Measurements from ENCODE around the gene PARD6B. TPM values are rescaled to one million over a fixed set of nuclear protein-coding genes. Genes with fewer than 3 reads are reported as not detected.
"Not testable (repeated sequence)": the region's sequence is repeated elsewhere in the genome, so short reads cannot be mapped to it uniquely, and the experiment has no call there.

PARD6B gene
- total RNA-seq, 1 experiment from 2014 or later: 29.6 TPM

DNA sequence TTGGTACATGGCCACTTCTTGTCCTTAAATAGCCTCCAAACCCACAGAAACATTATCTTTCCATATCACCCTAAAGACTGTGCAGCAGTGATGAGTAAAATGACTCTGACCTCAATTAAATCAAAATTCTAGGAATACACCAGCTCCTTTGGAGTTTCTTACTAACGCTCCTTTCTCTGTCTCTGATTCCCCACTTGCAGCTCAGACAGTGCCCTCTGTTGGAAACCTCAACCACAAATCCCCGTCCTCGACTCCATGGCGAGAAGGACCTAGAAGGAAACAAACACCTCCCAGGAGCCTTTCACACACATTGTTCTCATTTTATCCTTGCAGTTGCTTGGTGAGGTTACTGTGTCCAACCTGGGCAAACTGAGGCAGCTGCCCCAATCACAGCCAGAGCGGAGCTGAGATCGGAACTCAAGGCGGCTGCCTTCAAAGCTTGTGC, 17.7 kb upstream of the PARD6B start:
- Mint-ChIP-seq H3K4me3 (no peak overlapping the region), H3K27me3 (ENCODE audit: low read depth) (no peaks in the 10 kb centered on the region; the same call in none of the 2 replicates), H3K4me1 (peaks cover 37% of the 10 kb centered on the region), H3K36me3 (no peaks in the 10 kb centered on the region), H3K9me3 (no peaks in the 10 kb centered on the region), H3K27ac (peak overlapping the region; percentile 55; the same call in 1 of the 2 replicates)
- peak; percentile 73 for ATAC-seq
- TF ChIP-seq ZNF232 (CRISPR knock-in tag; IDR thresholded peaks at IDR 0.05) (no peak), JAZF1 (CRISPR knock-in tag; IDR thresholded peaks at IDR 0.05) (no peak), ZBTB21 (CRISPR knock-in tag; IDR thresholded peaks at IDR 0.05; ENCODE audit: borderline replicate concordance) (no peak), ZNF671 (CRISPR knock-in tag; IDR thresholded peaks at IDR 0.05) (no peak), RORB (CRISPR knock-in tag; IDR thresholded peaks at IDR 0.05) (no peak), OVOL2 (CRISPR knock-in tag; IDR thresholded peaks at IDR 0.05; ENCODE audit: borderline replicate concordance) (no peak), FOXP1 (CRISPR knock-in tag; IDR thresholded peaks at IDR 0.05; ENCODE audit: borderline replicate concordance) (no peak), NR2C2 (CRISPR knock-in tag; IDR thresholded peaks at IDR 0.05) (no peak), HMGA2 (CRISPR knock-in tag; IDR thresholded peaks at IDR 0.05) (no peak), TEAD4 (CRISPR knock-in tag; IDR thresholded peaks at IDR 0.05) (no peak), FOXJ3 (CRISPR knock-in tag; IDR thresholded peaks at IDR 0.05; ENCODE audit: borderline replicate concordance) (no peak)
- TF ChIP-seq, protein P1, sequence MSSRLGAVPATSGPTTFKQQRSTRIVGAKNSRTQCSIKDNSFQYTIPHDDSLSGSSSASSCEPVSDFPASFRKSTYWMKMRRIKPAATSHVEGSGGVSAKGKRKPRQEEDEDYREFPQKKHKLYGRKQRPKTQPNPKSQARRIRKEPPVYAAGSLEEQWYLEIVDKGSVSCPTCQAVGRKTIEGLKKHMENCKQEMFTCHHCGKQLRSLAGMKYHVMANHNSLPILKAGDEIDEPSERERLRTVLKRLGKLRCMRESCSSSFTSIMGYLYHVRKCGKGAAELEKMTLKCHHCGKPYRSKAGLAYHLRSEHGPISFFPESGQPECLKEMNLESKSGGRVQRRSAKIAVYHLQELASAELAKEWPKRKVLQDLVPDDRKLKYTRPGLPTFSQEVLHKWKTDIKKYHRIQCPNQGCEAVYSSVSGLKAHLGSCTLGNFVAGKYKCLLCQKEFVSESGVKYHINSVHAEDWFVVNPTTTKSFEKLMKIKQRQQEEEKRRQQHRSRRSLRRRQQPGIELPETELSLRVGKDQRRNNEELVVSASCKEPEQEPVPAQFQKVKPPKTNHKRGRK (CRISPR knock-in tag; IDR thresholded peaks at IDR 0.05; ENCODE audit: borderline replicate concordance): no peak
- TF ChIP-seq, protein P2, sequence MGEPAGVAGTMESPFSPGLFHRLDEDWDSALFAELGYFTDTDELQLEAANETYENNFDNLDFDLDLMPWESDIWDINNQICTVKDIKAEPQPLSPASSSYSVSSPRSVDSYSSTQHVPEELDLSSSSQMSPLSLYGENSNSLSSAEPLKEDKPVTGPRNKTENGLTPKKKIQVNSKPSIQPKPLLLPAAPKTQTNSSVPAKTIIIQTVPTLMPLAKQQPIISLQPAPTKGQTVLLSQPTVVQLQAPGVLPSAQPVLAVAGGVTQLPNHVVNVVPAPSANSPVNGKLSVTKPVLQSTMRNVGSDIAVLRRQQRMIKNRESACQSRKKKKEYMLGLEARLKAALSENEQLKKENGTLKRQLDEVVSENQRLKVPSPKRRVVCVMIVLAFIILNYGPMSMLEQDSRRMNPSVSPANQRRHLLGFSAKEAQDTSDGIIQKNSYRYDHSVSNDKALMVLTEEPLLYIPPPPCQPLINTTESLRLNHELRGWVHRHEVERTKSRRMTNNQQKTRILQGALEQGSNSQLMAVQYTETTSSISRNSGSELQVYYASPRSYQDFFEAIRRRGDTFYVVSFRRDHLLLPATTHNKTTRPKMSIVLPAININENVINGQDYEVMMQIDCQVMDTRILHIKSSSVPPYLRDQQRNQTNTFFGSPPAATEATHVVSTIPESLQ (CRISPR knock-in tag; IDR thresholded peaks at IDR 0.05): no peak
- TF ChIP-seq, protein P3, sequence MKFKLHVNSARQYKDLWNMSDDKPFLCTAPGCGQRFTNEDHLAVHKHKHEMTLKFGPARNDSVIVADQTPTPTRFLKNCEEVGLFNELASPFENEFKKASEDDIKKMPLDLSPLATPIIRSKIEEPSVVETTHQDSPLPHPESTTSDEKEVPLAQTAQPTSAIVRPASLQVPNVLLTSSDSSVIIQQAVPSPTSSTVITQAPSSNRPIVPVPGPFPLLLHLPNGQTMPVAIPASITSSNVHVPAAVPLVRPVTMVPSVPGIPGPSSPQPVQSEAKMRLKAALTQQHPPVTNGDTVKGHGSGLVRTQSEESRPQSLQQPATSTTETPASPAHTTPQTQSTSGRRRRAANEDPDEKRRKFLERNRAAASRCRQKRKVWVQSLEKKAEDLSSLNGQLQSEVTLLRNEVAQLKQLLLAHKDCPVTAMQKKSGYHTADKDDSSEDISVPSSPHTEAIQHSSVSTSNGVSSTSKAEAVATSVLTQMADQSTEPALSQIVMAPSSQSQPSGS (CRISPR knock-in tag; IDR thresholded peaks at IDR 0.05; ENCODE audit: borderline replicate concordance, low read depth): no peak
- TF ChIP-seq, protein P4, sequence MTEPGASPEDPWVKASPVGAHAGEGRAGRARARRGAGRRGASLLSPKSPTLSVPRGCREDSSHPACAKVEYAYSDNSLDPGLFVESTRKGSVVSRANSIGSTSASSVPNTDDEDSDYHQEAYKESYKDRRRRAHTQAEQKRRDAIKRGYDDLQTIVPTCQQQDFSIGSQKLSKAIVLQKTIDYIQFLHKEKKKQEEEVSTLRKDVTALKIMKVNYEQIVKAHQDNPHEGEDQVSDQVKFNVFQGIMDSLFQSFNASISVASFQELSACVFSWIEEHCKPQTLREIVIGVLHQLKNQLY (CRISPR knock-in tag; IDR thresholded peaks at IDR 0.05): no peak
- TF ChIP-seq, protein P5, sequence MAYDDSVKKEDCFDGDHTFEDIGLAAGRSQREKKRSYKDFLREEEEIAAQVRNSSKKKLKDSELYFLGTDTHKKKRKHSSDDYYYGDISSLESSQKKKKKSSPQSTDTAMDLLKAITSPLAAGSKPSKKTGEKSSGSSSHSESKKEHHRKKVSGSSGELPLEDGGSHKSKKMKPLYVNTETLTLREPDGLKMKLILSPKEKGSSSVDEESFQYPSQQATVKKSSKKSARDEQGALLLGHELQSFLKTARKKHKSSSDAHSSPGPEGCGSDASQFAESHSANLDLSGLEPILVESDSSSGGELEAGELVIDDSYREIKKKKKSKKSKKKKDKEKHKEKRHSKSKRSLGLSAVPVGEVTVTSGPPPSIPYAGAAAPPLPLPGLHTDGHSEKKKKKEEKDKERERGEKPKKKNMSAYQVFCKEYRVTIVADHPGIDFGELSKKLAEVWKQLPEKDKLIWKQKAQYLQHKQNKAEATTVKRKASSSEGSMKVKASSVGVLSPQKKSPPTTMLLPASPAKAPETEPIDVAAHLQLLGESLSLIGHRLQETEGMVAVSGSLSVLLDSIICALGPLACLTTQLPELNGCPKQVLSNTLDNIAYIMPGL (CRISPR knock-in tag; IDR thresholded peaks at IDR 0.05): no peak
- TF ChIP-seq, protein P6, sequence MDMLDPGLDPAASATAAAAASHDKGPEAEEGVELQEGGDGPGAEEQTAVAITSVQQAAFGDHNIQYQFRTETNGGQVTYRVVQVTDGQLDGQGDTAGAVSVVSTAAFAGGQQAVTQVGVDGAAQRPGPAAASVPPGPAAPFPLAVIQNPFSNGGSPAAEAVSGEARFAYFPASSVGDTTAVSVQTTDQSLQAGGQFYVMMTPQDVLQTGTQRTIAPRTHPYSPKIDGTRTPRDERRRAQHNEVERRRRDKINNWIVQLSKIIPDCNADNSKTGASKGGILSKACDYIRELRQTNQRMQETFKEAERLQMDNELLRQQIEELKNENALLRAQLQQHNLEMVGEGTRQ (CRISPR knock-in tag; IDR thresholded peaks at IDR 0.05): no peak
- TF ChIP-seq, protein P7, sequence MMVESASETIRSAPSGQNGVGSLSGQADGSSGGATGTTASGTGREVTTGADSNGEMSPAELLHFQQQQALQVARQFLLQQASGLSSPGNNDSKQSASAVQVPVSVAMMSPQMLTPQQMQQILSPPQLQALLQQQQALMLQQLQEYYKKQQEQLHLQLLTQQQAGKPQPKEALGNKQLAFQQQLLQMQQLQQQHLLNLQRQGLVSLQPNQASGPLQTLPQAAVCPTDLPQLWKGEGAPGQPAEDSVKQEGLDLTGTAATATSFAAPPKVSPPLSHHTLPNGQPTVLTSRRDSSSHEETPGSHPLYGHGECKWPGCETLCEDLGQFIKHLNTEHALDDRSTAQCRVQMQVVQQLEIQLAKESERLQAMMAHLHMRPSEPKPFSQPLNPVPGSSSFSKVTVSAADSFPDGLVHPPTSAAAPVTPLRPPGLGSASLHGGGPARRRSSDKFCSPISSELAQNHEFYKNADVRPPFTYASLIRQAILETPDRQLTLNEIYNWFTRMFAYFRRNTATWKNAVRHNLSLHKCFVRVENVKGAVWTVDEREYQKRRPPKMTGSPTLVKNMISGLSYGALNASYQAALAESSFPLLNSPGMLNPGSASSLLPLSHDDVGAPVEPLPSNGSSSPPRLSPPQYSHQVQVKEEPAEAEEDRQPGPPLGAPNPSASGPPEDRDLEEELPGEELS (CRISPR knock-in tag; IDR thresholded peaks at IDR 0.05): no peak
- TF ChIP-seq, protein P8, sequence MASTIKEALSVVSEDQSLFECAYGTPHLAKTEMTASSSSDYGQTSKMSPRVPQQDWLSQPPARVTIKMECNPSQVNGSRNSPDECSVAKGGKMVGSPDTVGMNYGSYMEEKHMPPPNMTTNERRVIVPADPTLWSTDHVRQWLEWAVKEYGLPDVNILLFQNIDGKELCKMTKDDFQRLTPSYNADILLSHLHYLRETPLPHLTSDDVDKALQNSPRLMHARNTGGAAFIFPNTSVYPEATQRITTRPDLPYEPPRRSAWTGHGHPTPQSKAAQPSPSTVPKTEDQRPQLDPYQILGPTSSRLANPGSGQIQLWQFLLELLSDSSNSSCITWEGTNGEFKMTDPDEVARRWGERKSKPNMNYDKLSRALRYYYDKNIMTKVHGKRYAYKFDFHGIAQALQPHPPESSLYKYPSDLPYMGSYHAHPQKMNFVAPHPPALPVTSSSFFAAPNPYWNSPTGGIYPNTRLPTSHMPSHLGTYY (CRISPR knock-in tag; IDR thresholded peaks at IDR 0.05): no peak
- TF ChIP-seq, protein P9, sequence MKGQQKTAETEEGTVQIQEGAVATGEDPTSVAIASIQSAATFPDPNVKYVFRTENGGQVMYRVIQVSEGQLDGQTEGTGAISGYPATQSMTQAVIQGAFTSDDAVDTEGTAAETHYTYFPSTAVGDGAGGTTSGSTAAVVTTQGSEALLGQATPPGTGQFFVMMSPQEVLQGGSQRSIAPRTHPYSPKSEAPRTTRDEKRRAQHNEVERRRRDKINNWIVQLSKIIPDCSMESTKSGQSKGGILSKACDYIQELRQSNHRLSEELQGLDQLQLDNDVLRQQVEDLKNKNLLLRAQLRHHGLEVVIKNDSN (CRISPR knock-in tag; IDR thresholded peaks at IDR 0.05): no peak
- POLR2A ChIA-PET: interaction anchor here (0.7 to 1.1 kb wide), 3 partner anchors 11 to 88 kb away, joined by 3 to 5 read pairs (median 3); no protein-coding TSS in a partner anchor
- peak; percentile 35 for DNase-seq (ENCODE audit: low spot score)
- CTCF ChIA-PET: interaction anchor here (0.6 to 4.6 kb wide), 35 partner anchors 9 to 157 kb away, joined by 3 to 64 read pairs (median 5); partner anchors contain the start of genes BCAS4, PARD6B and RIPOR3

DNA sequence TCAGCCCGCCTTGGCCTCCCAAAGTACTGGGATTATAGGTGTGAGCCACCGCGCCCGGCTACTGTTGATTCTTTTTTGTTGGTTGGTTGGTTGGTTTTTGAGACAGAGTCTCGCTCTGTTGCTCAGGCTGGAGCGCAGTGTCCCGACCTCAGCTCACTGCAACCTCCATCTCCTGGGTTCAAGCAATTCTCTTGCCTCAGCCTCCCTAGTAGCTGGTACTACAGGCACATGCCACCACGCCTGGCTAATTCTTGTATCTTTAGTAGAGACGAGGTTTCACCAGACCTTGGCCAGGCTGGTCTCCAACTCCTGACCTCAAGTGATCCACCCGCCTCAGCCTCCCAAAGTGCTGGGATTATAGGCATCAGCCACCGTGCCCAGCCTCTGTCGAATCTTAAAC, 17.0 kb upstream of the PARD6B start:
- H3K4me3 Mint-ChIP-seq; ATAC-seq; DNase-seq (ENCODE audit: low spot score); H3K9me3 Mint-ChIP-seq; H3K27me3 Mint-ChIP-seq (ENCODE audit: low read depth); H3K27ac Mint-ChIP-seq; H3K36me3 Mint-ChIP-seq: not testable (repeated sequence)
- POLR2A ChIA-PET: interaction anchor here (1.1 kb wide), 1 partner anchor 88 kb away, joined by 5 read pairs; no protein-coding TSS in a partner anchor
- H3K4me1 Mint-ChIP-seq: peaks cover 39% of the 10 kb centered on the region
- CTCF ChIA-PET: interaction anchor here (1.1 to 4.6 kb wide), 19 partner anchors 9 to 156 kb away, joined by 4 to 64 read pairs (median 8); partner anchors contain the start of gene RIPOR3
